K562 (cell line): ENCODE data around the gene CUL2. TPM values are rescaled to one million over a fixed set of nuclear protein-coding genes. Genes with fewer than 3 reads are reported as not detected.

ENCODE experiments used
- ATAC-seq: fragments of 200-7000 bp; cut with Tn5 transposase; 3 replicates; pipeline ENCODE4 v1.9.1; 2020; ENCODE audit warnings: moderate library complexity
- BruUV-seq: library from RNA; stranded (reverse); fragments of 400-500 nt; replicated peaks from 2 replicates; lab custom pipeline; 2021; lab: Mats Ljungman, UMichigan
- CTCF ChIA-PET: fragments of 300-600 bp; formaldehyde crosslinking; extraction: SDS; loops from one replicate; lab custom pipeline; 2021; ENCODE audit warnings: low intra/inter-chr PET ratio; lab: Yijun Ruan, JAX
- POLR2A ChIA-PET: fragments of 300-600, 350-650 bp; sonication (Branson Sonifier 250); formaldehyde crosslinking; extraction: SDS; loops from one replicate; lab custom pipeline; 2021; ENCODE audit warnings: antibody characterized with exemption, inconsistent platforms; lab: Yijun Ruan, JAX
- DNase-seq, 4 experiments: peaks; one replicate each; pipeline versions ENCODE4 v3.0.0 to v3.0.0-alpha.2; 2011 to 2018; ENCODE audit warnings: low spot score in 3 of 4, mixed read lengths in 3 of 4; ENCODE audit errors: extremely low read depth in 1 of 4
- FAIRE-seq: peaks from 2 replicates; lab custom pipeline; 2011; peaks lifted over from hg19 to GRCh38; lab: Jason Lieb, UNC
- H2AFZ ChIP-seq: 2 replicates; pipeline ENCODE4 v1.6.0; 2011; ENCODE audit warnings: low read depth, low read length, control low read depth, inconsistent platforms
- H3K27ac ChIP-seq: fragments of 200-600 bp; 3 replicates; pipeline ENCODE4 v1.8.0; 2011; ENCODE audit warnings: low read depth, mild to moderate bottlenecking, control low read depth, inconsistent platforms, low read length, moderate library complexity, mixed read lengths; ENCODE audit errors: extremely low read depth
- H3K27me3 ChIP-seq, 2 experiments: fragments of 300-600 bp in 1 of 2; 2 replicates in 1 of 2; 3 replicates in 1 of 2; pipeline versions ENCODE4 v1.6.0 to v1.8.0; 2011; ENCODE audit warnings: inconsistent platforms in 2 of 2, low read length in 2 of 2, mild to moderate bottlenecking in 1 of 2, mixed read lengths in 1 of 2, moderate library complexity in 1 of 2; ENCODE audit not compliant: control insufficient read depth in 2 of 2, insufficient read depth in 2 of 2
- H3K36me3 ChIP-seq: fragments of 300-600 bp; 3 replicates; pipeline ENCODE4 v1.8.0; 2011; ENCODE audit warnings: mild to moderate bottlenecking, low read length, inconsistent platforms; ENCODE audit not compliant: control insufficient read depth, insufficient read depth
- H3K4me1 ChIP-seq, 2 experiments: fragments of 200-600 bp in 1 of 2; replicated peaks in 1 of 2; 2 replicates in 1 of 2; 3 replicates in 1 of 2; pipeline versions ENCODE4 v1.5.1 to v1.8.0; 2011; ENCODE audit warnings: inconsistent platforms in 2 of 2, low read length in 2 of 2, mild to moderate bottlenecking in 1 of 2, mixed read lengths in 1 of 2, moderate library complexity in 1 of 2; ENCODE audit not compliant: control insufficient read depth in 2 of 2, insufficient read depth in 2 of 2
- H3K4me2 ChIP-seq: 2 replicates; pipeline ENCODE4 v1.6.1; 2011; ENCODE audit warnings: low read length, control low read depth, inconsistent platforms, mixed read lengths; ENCODE audit not compliant: insufficient read depth
- H3K4me3 ChIP-seq: fragments of 200-600 bp; sonication (generic), shearing (Covaris generic); 2 replicates; pipeline ENCODE4 v1.5.1; 2016; ENCODE audit warnings: control low read depth, inconsistent platforms
- H3K79me2 ChIP-seq: fragments of 200-600 bp; 3 replicates; pipeline ENCODE4 v1.8.0; 2011; ENCODE audit warnings: low read length, inconsistent platforms; ENCODE audit not compliant: control insufficient read depth, insufficient read depth
- H3K9ac ChIP-seq, 2 experiments: 2 replicates each; pipeline versions ENCODE4 v1.6.0 to v1.6.1; 2011; ENCODE audit warnings: low read depth in 2 of 2, low read length in 2 of 2, control low read depth in 1 of 2, inconsistent platforms in 1 of 2, mild to moderate bottlenecking in 1 of 2, mixed read lengths in 1 of 2; ENCODE audit not compliant: insufficient read depth in 1 of 2
- H3K9me1 ChIP-seq: one replicate; pipeline ENCODE4 v1.6.0; 2011; ENCODE audit warnings: inconsistent platforms, mild to moderate bottlenecking, low read length, moderate library complexity; ENCODE audit not compliant: control insufficient read depth, insufficient read depth
- H3K9me3 ChIP-seq: replicated peaks from 2 replicates; pipeline ENCODE4 v1.5.1; 2011; ENCODE audit warnings: low read depth, low read length, inconsistent platforms; ENCODE audit not compliant: control insufficient read depth, insufficient read depth
- H4K20me1 ChIP-seq: replicated peaks from 2 replicates; pipeline ENCODE4 v1.6.1; 2011; ENCODE audit warnings: low read length, inconsistent platforms, mixed read lengths; ENCODE audit not compliant: control insufficient read depth, insufficient read depth
- FUS ChIP-seq: fragments of 200-400 bp; formaldehyde crosslinking; optimal IDR thresholded peaks from 2 replicates; pipeline ENCODE3; 2017; ENCODE audit warnings: low read depth, low read length
- HDAC2 ChIP-seq: fragments of 450-650 bp; IDR thresholded peaks from 2 replicates; pipeline ENCODE4 v1.6.1; 2016; ENCODE audit warnings: mild to moderate bottlenecking
- ILK ChIP-seq: fragments of 450-650 bp; IDR thresholded peaks from 2 replicates; pipeline ENCODE4 v1.6.1; 2016; ENCODE audit warnings: missing genetic modification characterization, low read depth, mild to moderate bottlenecking, missing compliant biosample characterization, moderate library complexity, borderline replicate concordance
- MITF ChIP-seq: IDR thresholded peaks from 2 replicates; pipeline ENCODE4 v1.6.1; 2014; ENCODE audit warnings: antibody characterized with exemption
- NFYB ChIP-seq: IDR thresholded peaks from 2 replicates; pipeline ENCODE4 v1.6.1; 2011; ENCODE audit warnings: mild to moderate bottlenecking, moderate library complexity; ENCODE audit not compliant: insufficient read length; ENCODE audit errors: extremely low read depth
- PCBP2 ChIP-seq: fragments of 200-400 bp; formaldehyde crosslinking; IDR thresholded peaks from 2 replicates; pipeline ENCODE4 v1.6.1; 2018; ENCODE audit warnings: low read length, low read depth, mild to moderate bottlenecking, moderate library complexity; ENCODE audit not compliant: poor library complexity, severe bottlenecking
- PHF8 ChIP-seq: fragments of 200-600 bp; sonication (generic); IDR thresholded peaks from 2 replicates; pipeline ENCODE4 v1.6.1; 2012; ENCODE audit warnings: mixed run types, mild to moderate bottlenecking, inconsistent platforms, low read length, moderate library complexity, borderline replicate concordance
- PRPF4 ChIP-seq: fragments of 200-400 bp; formaldehyde crosslinking; IDR thresholded peaks from one replicate; pipeline ENCODE4 v1.6.1; 2017; ENCODE audit warnings: low read length, low read depth, mild to moderate bottlenecking; ENCODE audit not compliant: insufficient read depth, poor library complexity, severe bottlenecking
- SETDB1 ChIP-seq: IDR thresholded peaks from one replicate; pipeline ENCODE4 v1.6.1; 2012; ENCODE audit warnings: low read length, control low read depth, inconsistent platforms
- SRSF3 ChIP-seq: fragments of 200-400 bp; formaldehyde crosslinking; IDR thresholded peaks from 2 replicates; pipeline ENCODE4 v1.6.1; 2016; ENCODE audit warnings: mild to moderate bottlenecking, low read length, moderate library complexity; ENCODE audit not compliant: insufficient read depth
- SRSF9 ChIP-seq: fragments of 200-400 bp; formaldehyde crosslinking; IDR thresholded peaks from 2 replicates; pipeline ENCODE4 v1.6.1; 2017; ENCODE audit warnings: low read depth, low read length, borderline replicate concordance
- TSHZ1 ChIP-seq: fragments of 250-450 bp; sonication (Bioruptor Pico); IDR thresholded peaks from 2 replicates; pipeline ENCODE4 v1.4.0; 2020; ENCODE audit warnings: mild to moderate bottlenecking, moderate library complexity
- ZNF507 ChIP-seq: conservative IDR thresholded peaks from 2 replicates; pipeline ENCODE4 v1.6.1; 2017; ENCODE audit warnings: missing genetic modification characterization, missing compliant biosample characterization
- WGBS: fragments of 100-300 bp; shearing (Covaris generic); methylation state at CpG from one replicate; pipeline ENCODE4 v1.1.6; 2016; ENCODE audit warnings: low coverage, mixed read lengths; ENCODE audit not compliant: insufficient coverage; ENCODE audit errors: missing lambda C conversion rate; 5-methylcytosine and 5-hydroxymethylcytosine counted together
- in situ Hi-C: fragments of 300-500 bp; cut with MboI; formaldehyde crosslinking; loops from 4 replicates; pipeline ENCODE4 v1.15.0; 2018; ENCODE audit warnings: inconsistent platforms, mixed read lengths
- intact Hi-C: fragments of 100-400 bp; cut with micrococcal nuclease; formaldehyde crosslinking; loops from 2 replicates; pipeline ENCODE4 v1.14.2; 2022
- polyA plus RNA-seq, 8 experiments: library from polyadenylated mRNA; depleted of rRNA in 4 of 8; stranded (reverse) in 5 of 8; unstranded in 3 of 8; fragments of >200 nt; fragmentation: Nextera tagmentation in 2 of 8; fragmentation: Illumina TruSeq in 1 of 8; extraction: Ambion mirVana in 2 of 8; extraction: Trizol in 1 of 8; gene quantifications; 2 replicates each; pipeline versions ENCODE4 v1.2.1 to v1.2.3, GENCODE V29; 2011 to 2014; ENCODE audit warnings: inconsistent platforms in 1 of 8, missing spikeins in 1 of 8
- total RNA-seq, 7 experiments: library from RNA; depleted of rRNA in 6 of 7; stranded (reverse); fragments of >200 nt in 6 of 7; fragmentation: Illumina TruSeq in 2 of 7; extraction: Trizol in 2 of 7; gene quantifications; 2 replicates each; pipeline versions ENCODE4 v1.2.1 to v1.2.3, GENCODE V29; 2011 to 2021; ENCODE audit warnings: low replicate concordance in 1 of 7
- TF ChIP-seq, protein P1 (sequence below): conservative IDR thresholded peaks from 2 replicates; pipeline ENCODE4 v1.6.1; 2011; ENCODE audit warnings: low read depth, mild to moderate bottlenecking, low read length; ENCODE audit not compliant: control insufficient read depth

The CUL2 gene
- total and polyA plus RNA-seq, 9 of the 15 experiments (the other 6 are each of a cell fraction or from before 2014, with no cell fraction given): 17.3 to 46.3 (median 41.2) TPM

DNA sequence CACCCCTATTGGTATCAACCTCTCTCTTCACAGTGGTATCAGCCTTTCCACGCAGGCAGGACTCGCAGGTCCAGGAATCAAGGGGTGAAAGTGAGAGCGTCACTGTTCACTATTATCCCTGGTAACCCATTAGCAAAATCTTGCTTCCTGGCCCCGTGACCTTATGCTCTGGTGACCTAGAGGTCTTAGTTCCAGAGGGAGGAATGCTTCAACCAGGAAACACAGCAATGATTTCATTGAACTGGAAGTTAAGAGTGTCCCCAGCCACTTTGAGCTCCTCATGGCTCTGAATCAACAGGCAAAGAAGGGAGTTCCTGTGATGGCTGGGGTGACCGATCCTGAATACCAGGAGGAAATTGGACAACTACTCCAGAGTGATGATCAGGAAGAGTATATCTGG, 90.6 kb downstream of the CUL2 start:
- DNase-seq: no peak
- BruUV-seq: no TSS peak
- in situ Hi-C loops (no loop called here), intact Hi-C loops (loop anchor here (10.0 kb wide), 2 partner anchors 95 to 125 kb away; partner anchors contain the start of genes CREM and CUL2)
- Histone ChIP-seq H3K27me3 (no peaks in the 10 kb centered on the region; a peak in 1 of 5 replicates), H3K4me1 (no peaks in the 10 kb centered on the region), H3K27ac (no peak overlapping the region), H3K9me3 (no peaks in the 10 kb centered on the region), H3K36me3 (no peaks in the 10 kb centered on the region), H4K20me1 (no peaks in the 10 kb centered on the region), H3K9ac (no peak overlapping the region), H3K4me3 (no peak overlapping the region), H3K9me1 (no peaks in the 10 kb centered on the region), H3K79me2 (no peaks in the 10 kb centered on the region), H2AFZ (no peak overlapping the region), H3K4me2 (no peak overlapping the region)
- ChIA-PET CTCF (no interaction called here), POLR2A (interaction anchor here (0.5 to 0.7 kb wide), 2 partner anchors 9 to 239 kb away, joined by 3 read pairs; no protein-coding TSS in a partner anchor)
- no peak for FAIRE-seq
- no peak for ATAC-seq
- WGBS: 26% methylated on average over 4 of the region's 5 CpGs
- TF ChIP-seq PCBP2 (no peak), SRSF3 (no peak), NFYB (no peak), PHF8 (no peak), PRPF4 (no peak), ZNF507 (no peak), SRSF9 (no peak), TSHZ1 (CRISPR knock-in tag) (no peak), FUS (no peak), HDAC2 (no peak), ILK (tag) (no peak), MITF (no peak), SETDB1 (no peak)
- TF ChIP-seq, protein P1, sequence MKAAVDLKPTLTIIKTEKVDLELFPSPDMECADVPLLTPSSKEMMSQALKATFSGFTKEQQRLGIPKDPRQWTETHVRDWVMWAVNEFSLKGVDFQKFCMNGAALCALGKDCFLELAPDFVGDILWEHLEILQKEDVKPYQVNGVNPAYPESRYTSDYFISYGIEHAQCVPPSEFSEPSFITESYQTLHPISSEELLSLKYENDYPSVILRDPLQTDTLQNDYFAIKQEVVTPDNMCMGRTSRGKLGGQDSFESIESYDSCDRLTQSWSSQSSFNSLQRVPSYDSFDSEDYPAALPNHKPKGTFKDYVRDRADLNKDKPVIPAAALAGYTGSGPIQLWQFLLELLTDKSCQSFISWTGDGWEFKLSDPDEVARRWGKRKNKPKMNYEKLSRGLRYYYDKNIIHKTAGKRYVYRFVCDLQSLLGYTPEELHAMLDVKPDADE: no peak
